Stomach (tissue), 9 donors: ENCODE measurements around the gene ZFP90. TPM values are rescaled to one million over a fixed set of nuclear protein-coding genes. Genes with fewer than 3 reads are reported as not detected.
"Not testable (repeated sequence)": the region's sequence is repeated elsewhere in the genome, so short reads cannot be mapped to it uniquely, and the experiment has no call there.

Source experiments
- DNase-seq, 2 donors: peaks; one replicate each; pipeline versions ENCODE4 v3.0.0 to v3.0.0-alpha.2; 2013 to 2019
- H3K27ac ChIP-seq, 5 donors: fragments of 200-600 bp in 4 of 5; sonication (generic) in 4 of 5; one replicate each; pipeline ENCODE4 v1.5.1; 2013 to 2019; ENCODE audit warnings: mild to moderate bottlenecking in 1 of 5, moderate library complexity in 1 of 5
- H3K27me3 ChIP-seq, 3 donors: fragments of 200-600 bp; sonication (generic); one replicate each; pipeline ENCODE4 v1.5.1; 2017 to 2019; ENCODE audit warnings: mixed run types in 1 of 3
- H3K36me3 ChIP-seq, 4 donors: fragments of 200-600 bp; sonication (generic); 1 replicate in 3 of 4; 2 replicates in 1 of 4; pipeline ENCODE4 v1.5.1; 2016 to 2019
- H3K4me1 ChIP-seq, 4 donors: fragments of 200-600 bp; sonication (generic); one replicate each; pipeline ENCODE4 v1.5.1; 2016 to 2019
- H3K4me3 ChIP-seq, 4 donors: fragments of 200-600 bp; sonication (generic) in 3 of 4; one replicate each; pipeline ENCODE4 v1.5.1; 2016 to 2019; ENCODE audit warnings: mild to moderate bottlenecking in 1 of 4
- H3K9me3 ChIP-seq, 4 donors: fragments of 200-600 bp; sonication (generic); one replicate each; pipeline ENCODE4 v1.5.1; 2016 to 2019
- CTCF ChIP-seq, 7 experiments: fragments of 450-650 bp in 4 of 7; fragments of 200-600 bp in 3 of 7; sonication (generic) in 3 of 7; IDR thresholded peaks; one replicate each; pipeline ENCODE4 v1.5.1; 2016 to 2019; ENCODE audit warnings: antibody characterized with exemption in 7 of 7, control low read depth in 2 of 7, mild to moderate bottlenecking in 1 of 7
- EP300 ChIP-seq: sonication (generic); formaldehyde crosslinking; IDR thresholded peaks from one replicate; pipeline ENCODE4 v1.6.1; 2017; ENCODE audit warnings: antibody characterized with exemption
- POLR2A ChIP-seq, 4 donors: fragments of 450-650 bp; IDR thresholded peaks; one replicate each; pipeline ENCODE4 v1.6.1; 2016; ENCODE audit warnings: antibody characterized with exemption in 4 of 4, control low read depth in 2 of 4, mild to moderate bottlenecking in 1 of 4, moderate library complexity in 1 of 4
- POLR2AphosphoS5 ChIP-seq, 3 donors: sonication (generic); formaldehyde crosslinking; IDR thresholded peaks; one replicate each; pipeline ENCODE4 v1.6.1; 2016; ENCODE audit warnings: antibody characterized with exemption in 3 of 3
- WGBS, 5 donors: extraction: QIAGEN DNeasy Blood & Tissue Kit in 3 of 5; methylation state at CpG; one replicate each; pipeline versions ENCODE4 v1.1.5 to v1.1.7; 2013 to 2018; 5-methylcytosine and 5-hydroxymethylcytosine counted together
- intact Hi-C: fragments of 100-400 bp; cut with DNase I; formaldehyde crosslinking; loops from one replicate; pipeline ENCODE4 v1.15.1; 2023; ENCODE audit warnings: low total_unique reads
- polyA plus RNA-seq, 3 donors: library from polyadenylated mRNA; stranded (reverse); fragments of 200-250 nt; gene quantifications; one replicate each; pipeline ENCODE4 v1.2.3, GENCODE V29; 2013
- total RNA-seq, 5 donors: library from RNA; depleted of rRNA; stranded (reverse); fragments of >200 nt; gene quantifications; one replicate each; pipeline versions ENCODE4 v1.1.0 to v1.2.3, GENCODE V29; 2014 to 2016
- donor health status: healthy with polysubstance abuse.
- donor health status: Bipolar disorder and iron deficiency.
- donor health status: healthy.

The ZFP90 gene
- total and polyA plus RNA-seq, 8 donors, result 6.2 to 28.1 (median 14.4) TPM

- Histone ChIP-seq H3K27ac (peak overlapping the region; percentile 70 to 90 (median 86)), H3K4me3 (no peak overlapping the region), H3K4me1 (peaks cover 12 to 42% (median 40%) of the 10 kb centered on the region in 4 donors), H3K36me3 (no peaks in the 10 kb centered on the region), H3K27me3 (no peaks in the 10 kb centered on the region), H3K9me3 (no peaks in the 10 kb centered on the region)
- WGBS, 5 donors, result 69 to 78% (median 75%) methylated on average over 12 to 14 of the region's 14 CpGs
- TF ChIP-seq CTCF (IDR thresholded peaks at IDR 0.05), result no peak
- TF ChIP-seq POLR2AphosphoS5 (IDR thresholded peaks at IDR 0.05), result no peak
- no peak for TF ChIP-seq POLR2A (IDR thresholded peaks at IDR 0.05)
- TF ChIP-seq EP300, result no peak
- no peak for DNase-seq
- intact Hi-C loops, result no loop called here
Measured at GRCh38 chr16:68491576-68491950, 47.5 kb upstream of the ZFP90 start.

- Histone ChIP-seq H3K27ac (peak overlapping the region; percentile 70 to 90 (median 86)), H3K4me3 (no peak overlapping the region), H3K27me3 (no peaks in the 10 kb centered on the region), H3K4me1 (peaks cover 12 to 40% (median 37%) of the 10 kb centered on the region in 4 donors), H3K36me3 (no peaks in the 10 kb centered on the region), H3K9me3 (no peaks in the 10 kb centered on the region)
- DNase-seq, result no peak
- 31 to 65% (median 46%) methylated on average over 10 to 11 of the region's 11 CpGs for WGBS, 5 donors
- intact Hi-C loops, result no loop called here
- TF ChIP-seq POLR2A (IDR thresholded peaks at IDR 0.05), result no peak
- TF ChIP-seq CTCF (IDR thresholded peaks at IDR 0.05), result no peak
- no peak for TF ChIP-seq EP300
- no peak for TF ChIP-seq POLR2AphosphoS5 (IDR thresholded peaks at IDR 0.05)
Measured at GRCh38 chr16:68492151-68492542, 46.9 kb upstream of the ZFP90 start.

GRCh38 chr16:68492543-68493411 lies 46.3 kb upstream of the ZFP90 start:
- H3K9me3 ChIP-seq, result no peaks in the 10 kb centered on the region
- WGBS, 5 donors, result 33 to 74% (median 43%) methylated on average over 5 to 6 of the region's 6 CpGs
- H3K4me1 ChIP-seq, result peaks cover 12 to 38% (median 35%) of the 10 kb centered on the region in 4 donors
- TF ChIP-seq POLR2A (IDR thresholded peaks at IDR 0.05) (no peak), POLR2AphosphoS5 (IDR thresholded peaks at IDR 0.05) (peak in 2 of 3 donors; percentile 62 to 74)
- no peak overlapping the region for H3K4me3 ChIP-seq
- intact Hi-C loops, result no loop called here
- no peaks in the 10 kb centered on the region for H3K36me3 ChIP-seq
- peak; percentile 85 to 94 for DNase-seq
- no peaks in the 10 kb centered on the region for H3K27me3 ChIP-seq
- peak overlapping the region; percentile 70 to 90 (median 86) for H3K27ac ChIP-seq

- intact Hi-C loops, result no loop called here
- DNase-seq, result no peak
- peak overlapping the region; percentile 70 to 90 (median 86) for H3K27ac ChIP-seq
- WGBS, 5 donors, result 72 to 85% (median 75%) methylated on average over 5 of the region's 5 CpGs; no CpG with 5 or more reads in 1 of the 5 donors
- TF ChIP-seq CTCF (IDR thresholded peaks at IDR 0.05) (no peak), EP300 (no peak), POLR2A (IDR thresholded peaks at IDR 0.05) (no peak), POLR2AphosphoS5 (IDR thresholded peaks at IDR 0.05) (no peak)
- H3K27me3 ChIP-seq, result no peaks in the 10 kb centered on the region
- no peaks in the 10 kb centered on the region for H3K36me3 ChIP-seq
- H3K9me3 ChIP-seq, result no peaks in the 10 kb centered on the region
- H3K4me1 ChIP-seq, result peaks cover 12 to 38% (median 35%) of the 10 kb centered on the region in 4 donors
- no peak overlapping the region for H3K4me3 ChIP-seq
Measured at GRCh38 chr16:68493412-68494070, 45.5 kb upstream of the ZFP90 start.

GRCh38 chr16:68494261-68494660 lies 44.8 kb upstream of the ZFP90 start:
- H3K27ac ChIP-seq, result peak overlapping the region; percentile 70 to 90 (median 86)
- not testable (repeated sequence) for H3K4me3 ChIP-seq

More at GRCh38 chr16:68494261-68494660, 44.8 kb upstream of the ZFP90 start:
- intact Hi-C loops, DNase-seq, H3K9me3 ChIP-seq, H3K36me3 ChIP-seq, H3K27me3 ChIP-seq: not testable (repeated sequence)
- H3K4me1 ChIP-seq, result peaks cover 12 to 38% (median 35%) of the 10 kb centered on the region in 4 donors
- WGBS, 5 donors, result 89 to 98% (median 95%) methylated on average over 5 of the region's 5 CpGs
